Measurements from ENCODE around the gene ANXA2. TPM values are rescaled to one million over a fixed set of nuclear protein-coding genes. Genes with fewer than 3 reads are reported as not detected.
A peak's percentile ranks its signal among the peaks of the same experiment; 100 is the strongest.

The ANXA2 gene
- polyA plus RNA-seq (ENCODE audit: insufficient read length in 10 of 10) = 100 to 1,000 TPM; 401 to 761 (median 500) TPM
- long read RNA-seq, donor 1, transcript ANXA2-203 (14 exons, 1,444 nt) = minor isoform, 6 of 290 reads
- long read RNA-seq, donor 1, transcript ANXA2-204 (13 exons, 1,435 nt) = major isoform, 152 of 290 reads
- long read RNA-seq, donor 1, partial matches to known transcripts = 123 of 290 reads
- long read RNA-seq, donor 1, other reads (novel, unspliced or antisense) = 7 of 290 reads
- long read RNA-seq, donor 2, transcript ANXA2-204 (13 exons, 1,435 nt) = major isoform, 138 of 249 reads
- long read RNA-seq, donor 2, transcript ANXA2-203 (14 exons, 1,444 nt) = minor isoform, 10 of 249 reads
- long read RNA-seq, donor 2, partial matches to known transcripts = 98 of 249 reads
- long read RNA-seq, donor 2, other reads (novel, unspliced or antisense) = 0 of 249 reads
- long read RNA-seq, donor 3 = 0 reads
- long read RNA-seq, donor 4, transcript ANXA2-204 (13 exons, 1,435 nt) = major isoform, 156 of 272 reads
- long read RNA-seq, donor 4, partial matches to known transcripts = 99 of 272 reads
- long read RNA-seq, donor 4, other reads (novel, unspliced or antisense) = 9 of 272 reads
- long read RNA-seq, donor 5, transcript ANXA2-204 (13 exons, 1,435 nt) = major isoform, 206 of 499 reads
- long read RNA-seq, donor 5, transcript ANXA2-203 (14 exons, 1,444 nt) = minor isoform, 21 of 499 reads
- long read RNA-seq, donor 5, partial matches to known transcripts = 231 of 499 reads
- long read RNA-seq, donor 5, other reads (novel, unspliced or antisense) = 37 of 499 reads
- long read RNA-seq, donor 6, transcript ANXA2-204 (13 exons, 1,435 nt) = major isoform, 185 of 336 reads
- long read RNA-seq, donor 6, transcript ANXA2-203 (14 exons, 1,444 nt) = minor isoform, 8 of 336 reads
- long read RNA-seq, donor 6, partial matches to known transcripts = 130 of 336 reads
- long read RNA-seq, donor 6, other reads (novel, unspliced or antisense) = 11 of 336 reads
- long read RNA-seq, donor 7, transcript ANXA2-204 (13 exons, 1,435 nt) = major isoform, 145 of 276 reads
- long read RNA-seq, donor 7, transcript ANXA2-203 (14 exons, 1,444 nt) = minor isoform, 7 of 276 reads
- long read RNA-seq, donor 7, partial matches to known transcripts = 109 of 276 reads
- long read RNA-seq, donor 7, other reads (novel, unspliced or antisense) = 10 of 276 reads
- long read RNA-seq, donor 8, transcript ANXA2-204 (13 exons, 1,435 nt) = major isoform, 168 of 311 reads
- long read RNA-seq, donor 8, transcript ANXA2-203 (14 exons, 1,444 nt) = minor isoform, 6 of 311 reads
- long read RNA-seq, donor 8, partial matches to known transcripts = 127 of 311 reads
- long read RNA-seq, donor 8, other reads (novel, unspliced or antisense) = 7 of 311 reads
- long read RNA-seq, donor 9, transcript ANXA2-204 (13 exons, 1,435 nt) = major isoform, 33 of 68 reads
- long read RNA-seq, donor 9, partial matches to known transcripts = 34 of 68 reads
- long read RNA-seq, donor 9, other reads (novel, unspliced or antisense) = 0 of 68 reads

DNA sequence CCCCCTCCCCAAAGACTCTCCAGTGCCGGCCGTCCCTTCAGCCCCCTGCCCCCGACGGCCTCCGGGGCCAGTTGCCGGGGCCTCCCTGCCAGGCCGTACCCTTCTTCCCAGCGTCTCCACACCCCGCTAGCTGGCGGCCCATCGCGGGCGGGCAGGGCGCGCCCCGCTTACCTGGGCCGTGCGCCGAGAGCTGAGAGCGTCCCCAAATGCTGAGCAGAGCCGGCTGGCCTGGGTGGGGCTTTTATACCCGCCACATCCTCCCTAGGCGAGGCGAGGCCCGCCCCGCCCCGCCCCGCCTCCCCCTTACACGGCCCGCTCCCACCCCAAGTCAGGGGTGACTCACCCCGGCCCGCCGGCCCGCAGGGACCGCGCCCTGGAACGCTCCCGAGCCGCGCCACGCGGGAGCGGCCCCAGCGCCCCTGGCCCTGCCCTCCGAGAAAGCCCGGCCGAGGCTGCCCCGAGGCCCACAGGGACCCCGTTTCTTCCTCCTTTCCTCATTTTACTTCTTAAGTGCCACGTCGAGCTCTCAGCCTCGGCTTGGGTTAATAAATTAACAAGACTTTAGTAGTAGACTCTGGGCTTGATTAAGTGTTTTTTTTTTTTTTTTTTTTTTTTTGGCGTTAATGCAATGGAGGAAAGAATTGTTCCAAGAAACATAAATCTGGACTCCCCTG lies at the start of gene ANXA2:
Gene ANXA2 (minus strand): TSS at position 215 of the 674 bp plus-strand sequence. CDS start 11,911 bp downstream, outside the sequence.
- peak; percentile 85 to 94 (median 91) for DNase-seq

DNA sequence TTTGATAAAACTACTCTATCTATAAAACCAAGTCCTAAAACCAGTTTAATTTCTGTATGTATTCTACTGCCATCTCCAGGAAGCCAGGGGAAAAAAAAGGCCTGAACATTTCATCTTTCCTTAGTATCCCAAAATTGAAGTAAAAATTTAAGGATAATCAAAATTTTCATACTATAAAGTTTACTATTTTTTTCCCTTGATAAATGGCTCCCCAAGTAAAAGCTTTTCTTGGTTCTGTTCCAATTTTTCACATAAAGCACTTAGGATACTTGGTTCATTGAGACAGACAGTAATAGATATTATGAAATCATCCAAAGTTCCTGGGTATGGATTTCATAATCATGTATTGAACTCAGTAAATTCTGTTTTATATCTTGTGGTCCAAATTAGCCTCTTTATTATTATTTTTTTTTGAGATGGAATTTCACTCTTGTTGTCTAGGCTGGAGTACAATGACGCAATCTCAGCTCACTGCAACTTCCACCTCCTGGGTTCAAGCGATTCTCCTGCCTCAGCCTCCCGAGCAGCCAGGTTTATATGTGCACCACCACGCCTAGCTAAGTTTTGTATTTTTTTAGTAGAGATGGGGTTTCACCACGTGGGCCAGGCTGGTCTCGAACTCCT lies 46.6 kb upstream of the ANXA2 start:
- peak in 2 of 3 donors; percentile 23 to 38 for DNase-seq

- DNase-seq = no peak
Measured at GRCh38 chr15:60442763-60443162, 45.0 kb upstream of the ANXA2 start.

DNA sequence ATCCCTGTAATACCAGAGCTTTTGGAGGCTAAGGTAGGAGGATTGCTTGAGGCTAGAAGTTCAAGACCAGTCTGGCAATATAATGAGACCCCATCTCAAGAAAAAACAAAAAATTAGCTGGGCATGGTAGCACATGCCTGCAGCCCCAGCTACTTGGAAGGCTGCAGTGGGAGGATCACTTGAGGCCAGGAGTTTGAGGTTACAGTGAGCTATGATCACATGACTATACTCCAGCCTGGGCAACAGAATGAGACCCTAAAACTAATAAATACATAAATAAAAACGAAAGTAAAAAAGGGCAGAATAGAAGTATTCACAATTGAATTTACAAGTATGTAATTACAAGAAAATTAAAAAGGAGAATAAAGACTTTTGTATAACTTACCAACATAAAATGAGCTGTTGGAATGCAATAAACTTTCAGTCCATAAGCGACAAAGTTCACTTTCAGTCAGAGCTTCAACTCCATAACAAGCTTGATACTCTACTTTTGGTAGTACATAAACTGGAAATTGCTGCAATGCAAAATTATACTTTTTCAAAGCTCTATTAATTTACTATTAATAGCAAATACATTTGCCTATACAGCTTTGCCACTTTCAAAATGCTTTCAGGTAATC lies 44.4 kb upstream of the ANXA2 start:
- DNase-seq = no peak

DNA sequence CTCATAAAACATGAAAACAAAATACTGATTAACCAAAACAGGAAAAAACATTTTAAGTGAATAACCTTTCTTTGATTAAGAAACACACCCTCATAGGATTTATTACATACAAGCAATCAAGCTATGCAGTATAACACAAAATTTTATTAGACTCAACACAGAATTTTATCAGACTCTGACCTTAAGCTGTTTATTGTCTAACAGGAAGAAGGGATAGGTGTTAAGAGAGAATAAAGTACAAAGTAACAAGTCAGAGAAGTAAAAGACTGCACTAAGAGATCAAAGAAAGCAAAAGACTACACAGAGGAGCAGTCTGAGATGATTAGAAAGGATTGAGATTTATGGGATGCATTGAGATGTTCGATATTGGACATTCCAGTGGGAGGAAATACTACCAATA lies 43.5 kb upstream of the ANXA2 start:
- no peak for DNase-seq

DNA sequence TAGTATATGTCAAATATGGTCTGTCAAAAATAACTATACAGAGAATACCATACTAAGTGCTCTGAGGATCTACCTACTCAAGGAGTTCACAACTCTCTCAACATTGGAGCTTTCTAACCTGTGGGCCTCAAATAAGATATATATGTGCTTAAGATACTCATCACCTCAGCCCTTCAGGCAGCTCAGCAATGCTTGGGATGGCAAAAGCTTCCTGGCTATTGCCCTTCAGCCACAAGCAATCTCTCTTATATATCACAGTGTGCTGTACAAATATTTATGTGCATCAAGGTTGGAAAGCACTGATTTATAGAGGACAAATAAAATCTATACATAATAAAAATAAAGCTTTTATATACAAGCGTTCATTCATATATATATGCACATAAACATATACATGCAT lies 40.9 kb upstream of the ANXA2 start:
- no peak for DNase-seq

GRCh38 chr15:60428935-60429334 lies 31.1 kb upstream of the ANXA2 start:
- DNase-seq = no peak

GRCh38 chr15:60426870-60427508 lies 29.2 kb upstream of the ANXA2 start:
- DNase-seq = peak; percentile 79 to 87 (median 80)

DNA sequence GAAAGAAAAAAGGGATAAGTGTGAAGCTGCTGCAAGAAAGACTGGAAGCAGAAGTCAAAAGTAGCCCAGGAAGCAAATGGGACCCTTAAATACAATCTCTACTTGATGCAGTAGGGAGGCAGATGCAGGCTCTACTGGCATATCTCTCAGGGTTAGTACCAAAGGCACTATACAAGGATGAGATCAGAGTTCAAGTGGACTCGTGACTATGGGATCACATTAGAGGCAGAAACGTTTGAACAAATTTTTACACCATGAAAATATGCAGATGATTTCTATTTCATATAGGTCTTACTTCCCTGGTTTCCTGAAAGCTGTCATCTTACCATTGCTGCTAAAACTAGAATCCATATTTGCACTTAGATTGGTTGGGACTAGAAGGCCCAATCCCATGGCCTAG lies 27.7 kb upstream of the ANXA2 start:
- DNase-seq = no peak

DNA sequence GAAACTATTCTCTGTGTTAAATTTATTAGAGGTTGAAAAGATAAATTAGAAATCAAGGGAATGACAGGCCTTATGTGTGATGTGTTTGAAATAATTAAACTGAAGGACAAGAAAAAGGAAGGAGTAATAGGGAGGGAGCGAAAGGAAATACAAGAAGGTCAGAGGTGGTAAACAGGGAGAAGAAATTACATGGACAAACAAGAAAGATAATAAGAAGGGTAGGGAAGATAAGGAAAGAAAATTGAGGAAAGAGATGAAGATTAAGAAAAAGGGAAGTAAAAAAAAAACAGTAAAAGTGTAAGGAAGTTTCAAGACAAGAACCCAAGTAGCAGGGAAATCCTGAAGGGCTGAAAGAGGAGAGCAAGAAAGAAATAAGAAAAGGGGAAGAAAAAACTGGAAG lies 26.2 kb upstream of the ANXA2 start:
- DNase-seq = no peak

DNA sequence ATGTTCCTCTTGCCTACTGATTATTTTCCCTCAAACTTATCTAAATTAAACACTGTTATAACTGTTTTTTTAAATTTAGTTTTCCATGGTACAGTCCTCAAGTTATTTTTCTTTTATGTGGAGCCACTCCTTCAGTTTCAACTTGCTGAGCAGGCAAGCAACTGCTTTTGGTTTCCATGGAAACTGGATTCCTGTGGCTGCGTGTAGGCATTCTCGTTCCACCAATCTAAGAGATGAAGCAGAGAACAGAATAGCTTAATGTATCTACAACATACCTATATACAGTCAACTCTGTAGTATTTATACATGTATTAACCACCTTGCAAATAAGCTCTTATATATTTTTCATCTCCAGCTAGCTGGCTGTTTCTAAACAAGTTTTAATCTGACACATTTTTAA lies 25.8 kb upstream of the ANXA2 start:
- peak; percentile 69 to 89 (median 83) for DNase-seq

- peak; percentile 51 to 86 (median 61) for DNase-seq
Measured at GRCh38 chr15:60421544-60421943, 23.8 kb upstream of the ANXA2 start.

DNA sequence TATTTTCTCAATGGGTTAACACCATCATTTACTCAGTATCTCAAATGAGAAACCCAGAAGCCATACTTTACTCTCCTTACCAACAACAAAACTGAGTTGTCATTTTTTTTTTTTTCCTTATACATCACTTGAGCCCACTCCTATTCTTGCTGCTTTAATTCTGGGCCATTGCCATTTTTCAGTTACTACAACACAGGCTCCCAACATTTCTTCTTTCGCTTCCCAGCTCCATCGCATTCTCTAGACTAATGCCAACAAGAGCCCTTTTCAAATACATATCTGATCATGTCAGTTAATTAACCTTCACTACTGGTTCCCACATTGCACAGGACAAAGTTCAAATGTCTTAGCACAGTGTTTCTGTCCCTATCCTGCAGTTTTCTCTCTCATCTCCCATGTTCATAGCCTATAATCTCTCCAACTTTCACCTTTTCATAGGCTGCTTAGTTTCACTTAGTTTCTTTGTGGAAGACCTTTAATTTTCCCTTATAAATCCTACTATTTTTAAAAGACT lies 22.5 kb upstream of the ANXA2 start:
- no peak for DNase-seq

DNA sequence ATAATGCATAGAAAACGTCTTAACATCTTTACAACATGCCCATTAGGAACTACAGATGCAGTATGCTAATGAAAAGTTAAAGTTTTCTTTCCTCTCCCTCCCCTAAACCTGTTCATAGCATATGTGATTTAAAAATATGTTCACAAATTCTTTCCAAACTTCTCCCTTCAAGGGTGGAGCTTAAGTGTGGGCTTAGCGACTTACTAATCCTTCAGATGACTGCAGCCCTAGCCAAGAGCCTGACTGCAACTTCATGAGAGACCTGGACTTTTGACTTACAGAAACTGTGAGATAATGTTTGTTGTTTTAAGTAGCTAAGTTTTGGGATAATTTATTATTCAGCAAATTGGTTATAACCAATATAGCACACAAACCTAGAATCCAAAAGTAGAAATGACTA lies 22.0 kb upstream of the ANXA2 start:
- peak in 1 of 3 donors; percentile 61 for DNase-seq

- no peak for DNase-seq
Measured at GRCh38 chr15:60418096-60418495, 20.3 kb upstream of the ANXA2 start.

DNA sequence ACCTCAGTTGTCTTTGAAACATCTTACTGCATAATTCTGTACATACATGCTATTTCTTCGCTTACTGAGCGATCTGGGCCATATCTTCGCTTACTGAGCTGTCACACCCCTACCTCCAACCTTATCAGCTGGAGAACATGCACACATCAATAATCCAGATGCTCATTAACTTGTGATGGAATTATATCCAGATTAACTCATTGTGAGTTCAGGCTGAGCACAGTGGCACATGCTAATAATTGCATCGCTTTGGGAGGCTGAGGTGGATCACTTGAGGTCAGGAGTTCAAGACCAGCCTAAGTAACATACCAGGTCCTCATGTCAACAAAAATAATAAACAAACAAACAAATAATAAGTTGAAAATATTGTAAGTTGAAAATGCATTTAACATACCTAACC lies 19.3 kb upstream of the ANXA2 start:
- no peak for DNase-seq

GRCh38 chr15:60416484-60416883 lies 18.7 kb upstream of the ANXA2 start:
- DNase-seq = no peak

- DNase-seq = peak in 1 of 3 donors; percentile 43
Measured at GRCh38 chr15:60414016-60414682, 16.4 kb upstream of the ANXA2 start.
